22Rv1 (cell line): Measurements from ENCODE around the gene TNRC6A.

ENCODE experiments used
- H3K27ac ChIP-seq: fragments of 450-650 bp; 2 replicates; pipeline ENCODE4 v1.5.1; 2017
- CTCF ChIP-seq: fragments of 450-650 bp; IDR thresholded peaks from 2 replicates; pipeline ENCODE4 v1.5.1; 2017; ENCODE audit warnings: mild to moderate bottlenecking
- ZFX ChIP-seq: fragments of 450-650 bp; IDR thresholded peaks from 2 replicates; pipeline ENCODE4 v1.6.1; 2017; ENCODE audit warnings: antibody characterized with exemption, borderline replicate concordance

The TNRC6A gene

GRCh38 chr16:24689128-24689527, 40.3 kb upstream of the TNRC6A start:
- peak; percentile 71 for TF ChIP-seq CTCF
- no peak for TF ChIP-seq ZFX
- no peak overlapping the region for H3K27ac ChIP-seq

- no peak for TF ChIP-seq ZFX
- TF ChIP-seq CTCF, result no peak
- H3K27ac ChIP-seq, result no peak overlapping the region
Measured at GRCh38 chr16:24692854-24693253, 36.6 kb upstream of the TNRC6A start.

GRCh38 chr16:24694931-24695330, 34.5 kb upstream of the TNRC6A start:
- H3K27ac ChIP-seq, result no peak overlapping the region
- TF ChIP-seq ZFX (no peak), CTCF (no peak)

- TF ChIP-seq CTCF, result no peak
- no peak for TF ChIP-seq ZFX
- H3K27ac ChIP-seq, result no peak overlapping the region
Measured at GRCh38 chr16:24696699-24697098, 32.8 kb upstream of the TNRC6A start.

GRCh38 chr16:24698308-24698707, 31.1 kb upstream of the TNRC6A start:
- no peak overlapping the region for H3K27ac ChIP-seq
- TF ChIP-seq CTCF (no peak), ZFX (no peak)

- TF ChIP-seq ZFX, result no peak
- no peak overlapping the region for H3K27ac ChIP-seq
Measured at GRCh38 chr16:24699151-24699723, 30.2 kb upstream of the TNRC6A start.

GRCh38 chr16:24700549-24701392, 28.7 kb upstream of the TNRC6A start:
- TF ChIP-seq CTCF, result no peak
- no peak for TF ChIP-seq ZFX
- H3K27ac ChIP-seq, result no peak overlapping the region
